Peyer's patch (tissue), 4 donors: ENCODE results near the gene PLPP4. TPM values are rescaled to one million over a fixed set of nuclear protein-coding genes. Genes with fewer than 3 reads are reported as not detected.

Experiments
- DNase-seq, 3 donors: peaks; one replicate each; pipeline ENCODE4 v3.0.0-alpha.2; 2017 to 2019
- H3K27ac ChIP-seq, 4 donors: fragments of 200-600 bp; sonication (generic); one replicate each; pipeline ENCODE4 v1.5.1; 2016 to 2019
- H3K27me3 ChIP-seq, 2 donors: fragments of 200-600 bp; sonication (generic); one replicate each; pipeline ENCODE4 v1.5.1; 2019
- H3K36me3 ChIP-seq, 3 donors: fragments of 200-600 bp; sonication (generic); one replicate each; pipeline ENCODE4 v1.5.1; 2016 to 2019
- H3K4me1 ChIP-seq, 4 donors: fragments of 200-600 bp; sonication (generic); one replicate each; pipeline ENCODE4 v1.5.1; 2016 to 2019
- H3K4me3 ChIP-seq, 4 donors: fragments of 200-600 bp; sonication (generic); 1 replicate in 3 of 4; 2 replicates in 1 of 4; pipeline ENCODE4 v1.5.1; 2016 to 2019; ENCODE audit warnings: mild to moderate bottlenecking in 1 of 4
- H3K9me3 ChIP-seq, 4 donors: fragments of 200-600 bp; sonication (generic); one replicate each; pipeline ENCODE4 v1.5.1; 2016 to 2019; ENCODE audit warnings: mild to moderate bottlenecking in 1 of 4
- CTCF ChIP-seq, 6 experiments: fragments of 450-650 bp in 4 of 6; fragments of 200-600 bp in 2 of 6; sonication (generic) in 1 of 6; IDR thresholded peaks; one replicate each; pipeline ENCODE4 v1.5.1; 2017 to 2019; ENCODE audit warnings: antibody characterized with exemption in 6 of 6, mild to moderate bottlenecking in 3 of 6, moderate library complexity in 1 of 6
- POLR2A ChIP-seq, 2 donors: fragments of 450-650 bp; IDR thresholded peaks; one replicate each; pipeline ENCODE4 v1.5.1; 2017; ENCODE audit warnings: antibody characterized with exemption in 2 of 2, mild to moderate bottlenecking in 2 of 2, moderate library complexity in 2 of 2
- total RNA-seq, 4 donors: library from RNA; depleted of rRNA; stranded (reverse); fragments of >200 nt; gene quantifications; one replicate each; pipeline ENCODE4 v1.1.0, GENCODE V29; 2016

Gene PLPP4
- total RNA-seq, 4 donors from 2014 or later: 1.3 TPM; not detected in 3

DNA sequence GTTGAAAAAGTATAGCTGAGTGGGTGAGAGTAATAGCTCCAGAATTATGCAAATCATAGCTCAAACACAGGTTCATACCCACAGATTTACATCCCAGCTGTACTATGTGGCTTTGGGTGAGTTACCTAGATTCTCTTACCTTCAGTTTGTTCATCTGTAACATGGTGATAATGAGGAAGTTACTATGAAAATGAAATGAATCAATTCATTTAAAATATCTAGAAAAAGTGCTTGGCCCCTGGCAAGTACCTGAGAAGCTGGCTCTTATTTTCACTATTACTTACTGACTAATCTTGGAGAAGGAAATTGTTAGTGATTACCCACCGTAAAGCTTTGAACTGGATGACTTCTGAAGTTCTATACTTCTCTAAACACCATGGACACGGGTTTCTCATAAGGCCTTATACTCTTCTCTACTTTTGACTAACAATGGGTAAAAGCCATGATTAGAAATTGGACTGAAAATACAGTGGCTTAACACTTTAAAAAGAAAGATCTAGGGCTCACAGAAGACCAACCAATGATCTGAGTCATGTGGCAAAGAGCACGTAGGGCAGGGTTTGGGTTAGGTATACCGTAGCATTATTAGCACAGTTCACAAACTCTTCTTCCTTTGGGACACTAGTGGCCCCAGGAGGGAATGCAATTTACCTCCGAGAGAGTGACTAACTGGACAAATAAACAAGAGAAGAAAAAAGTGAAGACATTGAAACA, 149.2 kb downstream of the PLPP4 start:
- H3K4me3 ChIP-seq: no peak overlapping the region
- no peak overlapping the region for H3K27ac ChIP-seq
- no peaks in the 10 kb centered on the region for H3K36me3 ChIP-seq
- no peaks in the 10 kb centered on the region for H3K9me3 ChIP-seq
- H3K4me1 ChIP-seq: no peaks in the 10 kb centered on the region
- no peak for DNase-seq
- no peaks in the 10 kb centered on the region for H3K27me3 ChIP-seq
- TF ChIP-seq CTCF (IDR thresholded peaks at IDR 0.05) (no peak), POLR2A (IDR thresholded peaks at IDR 0.05) (no peak)

GRCh38 chr10:120607016-120607709, 150.1 kb downstream of the PLPP4 start:
- DNase-seq: no peak
- no peak overlapping the region for H3K4me3 ChIP-seq
- no peaks in the 10 kb centered on the region for H3K27me3 ChIP-seq
- no peaks in the 10 kb centered on the region for H3K9me3 ChIP-seq
- no peaks in the 10 kb centered on the region for H3K4me1 ChIP-seq
- H3K27ac ChIP-seq: no peak overlapping the region
- TF ChIP-seq POLR2A (IDR thresholded peaks at IDR 0.05) (no peak), CTCF (IDR thresholded peaks at IDR 0.05) (no peak)
- H3K36me3 ChIP-seq: no peaks in the 10 kb centered on the region

DNA sequence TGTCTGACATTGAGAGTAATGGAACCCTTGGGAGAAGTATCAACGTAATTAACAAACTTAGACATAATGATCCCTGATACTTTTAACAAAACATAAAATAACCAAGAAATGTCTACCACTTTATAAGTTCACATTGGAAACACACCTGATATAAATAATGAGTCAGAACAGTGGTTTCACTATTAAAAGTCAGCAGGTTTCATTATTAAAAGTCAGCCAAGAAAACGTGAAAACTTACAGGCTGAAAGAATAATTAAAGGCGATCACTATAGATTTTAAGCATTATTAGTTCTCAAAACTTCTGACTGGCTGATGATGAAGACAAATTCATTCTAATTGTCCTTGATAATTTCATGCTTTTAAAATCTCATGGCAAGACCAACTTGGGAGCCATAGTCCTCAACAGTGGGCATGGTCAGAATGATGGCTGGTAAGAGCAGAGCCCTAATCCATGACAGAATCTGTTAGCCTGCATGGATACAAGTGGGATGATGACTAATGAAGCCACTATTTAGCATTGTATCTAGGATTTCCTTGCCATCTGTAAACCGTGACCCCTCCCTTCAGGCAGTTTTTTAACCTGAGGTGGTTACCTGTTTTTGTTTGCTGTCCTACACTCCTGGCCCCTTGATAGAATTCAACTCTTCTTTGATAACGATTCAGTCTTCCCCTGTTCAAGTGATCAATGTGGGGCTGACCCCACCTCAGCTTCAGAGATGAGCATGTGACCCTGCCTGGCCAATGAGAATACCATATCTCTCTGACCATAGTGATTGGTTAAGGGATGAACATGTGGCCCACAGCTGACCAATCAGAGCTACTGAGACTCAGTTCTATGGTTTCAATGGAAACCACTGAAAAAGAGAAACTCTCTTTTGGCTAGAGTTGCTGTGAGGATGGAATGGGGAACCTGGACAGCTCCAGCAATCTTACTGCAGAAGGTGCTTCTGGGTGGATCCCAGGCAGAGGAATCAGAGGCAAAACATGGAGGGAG, 151.0 kb downstream of the PLPP4 start:
- Histone ChIP-seq H3K4me1 (no peaks in the 10 kb centered on the region), H3K4me3 (no peak overlapping the region), H3K27me3 (no peaks in the 10 kb centered on the region), H3K9me3 (no peaks in the 10 kb centered on the region), H3K27ac (no peak overlapping the region), H3K36me3 (no peaks in the 10 kb centered on the region)
- no peak for DNase-seq
- TF ChIP-seq POLR2A (IDR thresholded peaks at IDR 0.05) (no peak), CTCF (IDR thresholded peaks at IDR 0.05) (no peak)

- H3K4me1 ChIP-seq: no peaks in the 10 kb centered on the region
- no peaks in the 10 kb centered on the region for H3K36me3 ChIP-seq
- no peaks in the 10 kb centered on the region for H3K27me3 ChIP-seq
- no peak for DNase-seq
- no peak for TF ChIP-seq POLR2A (IDR thresholded peaks at IDR 0.05)
- TF ChIP-seq CTCF (IDR thresholded peaks at IDR 0.05): no peak
- H3K27ac ChIP-seq: no peak overlapping the region
- no peaks in the 10 kb centered on the region for H3K9me3 ChIP-seq
- no peak overlapping the region for H3K4me3 ChIP-seq
Observed at GRCh38 chr10:120609006-120609405, 152.0 kb downstream of the PLPP4 start.

DNA sequence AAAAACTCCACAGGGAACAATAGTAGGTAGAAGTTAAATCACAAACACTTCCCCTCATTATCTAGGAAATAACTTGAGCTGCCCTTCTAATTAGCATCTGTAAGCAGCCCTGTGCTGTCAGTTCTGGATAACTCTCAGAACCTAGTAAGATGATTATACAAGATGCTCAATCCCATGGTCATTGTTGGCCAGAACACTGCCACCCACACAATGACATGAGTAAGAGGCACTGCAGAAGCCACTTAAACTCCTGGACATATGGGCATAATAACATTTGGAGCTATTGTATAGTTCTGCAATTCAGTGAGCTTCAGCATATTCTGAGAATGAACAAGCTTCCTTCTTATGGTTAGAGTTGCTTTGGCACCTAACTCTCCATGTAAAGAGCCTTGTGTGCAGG, 153.8 kb downstream of the PLPP4 start:
- H3K36me3 ChIP-seq: no peaks in the 10 kb centered on the region
- no peak for DNase-seq
- no peaks in the 10 kb centered on the region for H3K4me1 ChIP-seq
- H3K4me3 ChIP-seq: no peak overlapping the region
- TF ChIP-seq POLR2A (IDR thresholded peaks at IDR 0.05): no peak
- TF ChIP-seq CTCF (IDR thresholded peaks at IDR 0.05): no peak
- no peak overlapping the region for H3K27ac ChIP-seq
- no peaks in the 10 kb centered on the region for H3K9me3 ChIP-seq
- H3K27me3 ChIP-seq: no peaks in the 10 kb centered on the region
